Caco-2 (cell line): ENCODE measurements around the gene NDRG2. TPM values are rescaled to one million over a fixed set of nuclear protein-coding genes. Genes with fewer than 3 reads are reported as not detected.

Experiments used
- BruUV-seq: library from RNA; stranded (reverse); fragments of 400-500 nt; replicated peaks from 2 replicates; lab custom pipeline; 2021; lab: Mats Ljungman, UMichigan
- CTCF ChIA-PET: fragments of 300-600 bp; sonication (Branson Sonifier 250); formaldehyde crosslinking; loops from one replicate; lab custom pipeline; 2022; ENCODE audit warnings: antibody characterized with exemption; lab: Charles Lee
- POLR2A ChIA-PET: fragments of 300-600 bp; sonication (Branson Sonifier 250); formaldehyde crosslinking; loops from one replicate; lab custom pipeline; 2022; ENCODE audit warnings: antibody characterized with exemption; lab: Charles Lee
- DNase-seq, 2 experiments: peaks; one replicate each; pipeline versions ENCODE4 v3.0.0 to v3.0.0-alpha.2; 2020 to 2022
- H3K27me3 ChIP-seq: replicated peaks from 2 replicates; pipeline ENCODE4 v1.6.0; 2011; ENCODE audit warnings: low read length; ENCODE audit not compliant: control insufficient read depth, insufficient read depth
- H3K36me3 ChIP-seq: 2 replicates; pipeline ENCODE4 v1.5.1; 2011; ENCODE audit warnings: low read length; ENCODE audit not compliant: control insufficient read depth, insufficient read depth
- H3K4me1 ChIP-seq: fragments of 250-450 bp; sonication (Bioruptor Pico); 2 replicates; pipeline ENCODE4 v1.5.1; 2020; ENCODE audit warnings: mild to moderate bottlenecking
- H3K4me3 ChIP-seq: 2 replicates; pipeline ENCODE4 v1.5.1; 2011; ENCODE audit warnings: low read depth, mild to moderate bottlenecking, control low read depth, low read length
- H3K9me3 ChIP-seq: fragments of 250-450 bp; sonication (Bioruptor Pico); 2 replicates; pipeline ENCODE4 v1.5.1; 2020; ENCODE audit warnings: mild to moderate bottlenecking, moderate library complexity
- H3K27ac Mint-ChIP-seq: one replicate; pipeline ENCODE4 v1.8.0; 2022; ENCODE audit warnings: mixed read lengths; ENCODE audit not compliant: unreplicated experiment
- H3K27me3 Mint-ChIP-seq: one replicate; pipeline ENCODE4 v1.8.0; 2022; ENCODE audit warnings: mixed read lengths; ENCODE audit not compliant: insufficient read depth, unreplicated experiment
- H3K36me3 Mint-ChIP-seq: one replicate; pipeline ENCODE4 v1.8.0; 2022; ENCODE audit warnings: mild to moderate bottlenecking, mixed read lengths; ENCODE audit not compliant: insufficient read depth, unreplicated experiment
- H3K4me1 Mint-ChIP-seq: one replicate; pipeline ENCODE4 v1.8.0; 2022; ENCODE audit warnings: low read depth, mixed read lengths; ENCODE audit not compliant: unreplicated experiment
- H3K4me3 Mint-ChIP-seq: one replicate; pipeline ENCODE4 v1.8.0; 2022; ENCODE audit warnings: mild to moderate bottlenecking, moderate library complexity, mixed read lengths; ENCODE audit not compliant: unreplicated experiment
- H3K9me3 Mint-ChIP-seq: one replicate; pipeline ENCODE4 v1.8.0; 2022; ENCODE audit warnings: mixed read lengths; ENCODE audit not compliant: unreplicated experiment
- intact Hi-C: fragments of 100-400 bp; cut with micrococcal nuclease; formaldehyde crosslinking; loops from one replicate; pipeline ENCODE4 v1.10.0; 2022; ENCODE audit not compliant: unreplicated experiment
- total RNA-seq: library from RNA; stranded (reverse); gene quantifications from 2 replicates; pipeline ENCODE4 v1.2.3, GENCODE V29; 2022
- TF ChIP-seq, protein P1 (sequence below), 2 experiments: fragments of 200-600 bp in 1 of 2; IDR thresholded peaks; 1 replicate in 1 of 2; 2 replicates in 1 of 2; pipeline versions ENCODE4 v1.5.1 to v1.8.0; 2011 to 2022; ENCODE audit warnings: antibody characterized with exemption in 1 of 2, control low read depth in 1 of 2, inconsistent platforms in 1 of 2, low read depth in 1 of 2, low read length in 1 of 2, mild to moderate bottlenecking in 1 of 2, moderate library complexity in 1 of 2; ENCODE audit not compliant: insufficient read depth in 1 of 2, severe bottlenecking in 1 of 2, unreplicated experiment in 1 of 2

The NDRG2 gene
- total RNA-seq, 1 experiment from 2014 or later, result 17.7 TPM

DNA sequence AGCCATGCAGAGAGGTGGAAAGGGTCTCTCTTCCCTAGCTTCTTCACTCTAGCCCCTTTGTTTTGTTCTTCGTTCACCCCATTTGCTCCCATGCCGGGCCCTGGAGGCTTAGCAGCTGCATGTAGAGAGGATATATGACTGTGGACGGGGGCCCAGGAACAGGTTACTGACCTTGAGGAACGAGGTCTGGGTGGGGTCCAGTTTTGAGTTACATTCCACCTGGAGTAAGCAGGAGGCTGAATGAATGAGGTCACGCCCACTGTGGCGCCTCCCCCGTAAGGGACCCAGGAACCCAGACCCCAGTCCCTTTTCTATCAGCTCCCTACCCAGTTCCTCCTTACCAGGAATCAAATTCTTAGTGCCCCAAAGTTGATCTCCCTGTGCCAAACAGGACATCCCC lies 6.6 kb downstream of the NDRG2 start:
- no peak for DNase-seq
- POLR2A ChIA-PET, result no interaction called here
- Histone ChIP-seq H3K27me3 (no peaks in the 10 kb centered on the region), H3K4me1 (no peaks in the 10 kb centered on the region; the same call in 1 of the 2 replicates), H3K36me3 (no peaks in the 10 kb centered on the region), H3K4me3 (no peak overlapping the region), H3K9me3 (no peaks in the 10 kb centered on the region)
- TF ChIP-seq, protein P1, sequence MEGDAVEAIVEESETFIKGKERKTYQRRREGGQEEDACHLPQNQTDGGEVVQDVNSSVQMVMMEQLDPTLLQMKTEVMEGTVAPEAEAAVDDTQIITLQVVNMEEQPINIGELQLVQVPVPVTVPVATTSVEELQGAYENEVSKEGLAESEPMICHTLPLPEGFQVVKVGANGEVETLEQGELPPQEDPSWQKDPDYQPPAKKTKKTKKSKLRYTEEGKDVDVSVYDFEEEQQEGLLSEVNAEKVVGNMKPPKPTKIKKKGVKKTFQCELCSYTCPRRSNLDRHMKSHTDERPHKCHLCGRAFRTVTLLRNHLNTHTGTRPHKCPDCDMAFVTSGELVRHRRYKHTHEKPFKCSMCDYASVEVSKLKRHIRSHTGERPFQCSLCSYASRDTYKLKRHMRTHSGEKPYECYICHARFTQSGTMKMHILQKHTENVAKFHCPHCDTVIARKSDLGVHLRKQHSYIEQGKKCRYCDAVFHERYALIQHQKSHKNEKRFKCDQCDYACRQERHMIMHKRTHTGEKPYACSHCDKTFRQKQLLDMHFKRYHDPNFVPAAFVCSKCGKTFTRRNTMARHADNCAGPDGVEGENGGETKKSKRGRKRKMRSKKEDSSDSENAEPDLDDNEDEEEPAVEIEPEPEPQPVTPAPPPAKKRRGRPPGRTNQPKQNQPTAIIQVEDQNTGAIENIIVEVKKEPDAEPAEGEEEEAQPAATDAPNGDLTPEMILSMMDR (IDR thresholded peaks at IDR 0.05; ENCODE audit: insufficient read depth in 1 of 2, low read depth in 1 of 2, low read length in 1 of 2, severe bottlenecking in 1 of 2, unreplicated experiment in 1 of 2), result no peak
- intact Hi-C loops, result loop anchor here (5.0 kb wide), 1 partner anchor 39 kb away; the partner anchor contains the start of gene RNASE8
- H3K36me3 Mint-ChIP-seq, result peaks cover 7% of the 10 kb centered on the region
- H3K9me3 Mint-ChIP-seq, result no peaks in the 10 kb centered on the region
- H3K4me3 Mint-ChIP-seq, result no peak overlapping the region
- H3K27ac Mint-ChIP-seq, result no peak overlapping the region
- no peaks in the 10 kb centered on the region for H3K27me3 Mint-ChIP-seq
- H3K4me1 Mint-ChIP-seq, result peaks cover 18% of the 10 kb centered on the region
- CTCF ChIA-PET, result interaction anchor here (2.3 kb wide), 1 partner anchor 22 kb away, joined by 8 read pairs; no protein-coding TSS in a partner anchor
- BruUV-seq, result no TSS peak

DNA sequence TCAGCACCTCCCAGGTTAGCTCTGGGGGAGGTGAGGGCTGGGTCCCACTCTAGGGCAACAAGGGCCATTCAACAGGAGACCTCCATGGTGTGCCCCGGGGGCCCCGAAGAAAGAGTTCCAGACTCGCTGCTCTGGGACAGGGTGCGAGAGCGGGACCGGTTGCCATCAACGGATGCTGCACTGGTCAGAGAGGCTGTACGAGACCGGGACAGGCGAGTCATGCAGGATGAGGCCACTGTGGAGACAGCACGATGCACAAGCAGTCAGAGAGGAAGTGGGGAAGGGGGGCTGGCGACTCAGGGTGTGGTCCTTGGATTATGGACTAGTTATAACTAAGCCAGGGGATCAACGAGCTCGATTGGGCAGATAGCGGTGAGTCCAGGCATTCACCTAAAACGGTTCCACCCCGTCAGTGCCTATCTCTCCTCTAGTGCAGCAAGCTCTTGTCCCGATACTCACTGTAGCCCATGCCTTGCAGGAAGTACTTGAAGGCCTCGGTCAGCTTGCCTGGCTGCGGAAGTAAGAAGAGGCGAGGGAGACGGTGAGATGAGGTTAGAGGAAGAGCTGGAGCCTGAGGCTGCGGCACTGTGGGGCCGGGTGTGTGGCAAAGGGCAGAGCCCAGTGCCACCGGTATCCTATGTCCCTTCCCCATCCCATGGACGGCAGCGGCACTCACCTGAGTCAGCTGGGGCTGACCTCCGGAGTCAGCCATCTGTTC lies 7.2 kb downstream of the NDRG2 start:
- no TSS peak for BruUV-seq
- peaks cover 7% of the 10 kb centered on the region for H3K36me3 Mint-ChIP-seq
- Histone ChIP-seq H3K36me3 (no peaks in the 10 kb centered on the region), H3K4me3 (no peak overlapping the region), H3K27me3 (no peaks in the 10 kb centered on the region), H3K4me1 (no peaks in the 10 kb centered on the region), H3K9me3 (no peaks in the 10 kb centered on the region)
- ChIA-PET POLR2A (no interaction called here), CTCF (interaction anchor here (2.3 kb wide), 1 partner anchor 23 kb away, joined by 8 read pairs; no protein-coding TSS in a partner anchor)
- intact Hi-C loops, result loop anchor here (5.0 kb wide), 1 partner anchor 40 kb away; the partner anchor contains the start of gene RNASE8
- H3K4me1 Mint-ChIP-seq, result peaks cover 13% of the 10 kb centered on the region
- no peaks in the 10 kb centered on the region for H3K27me3 Mint-ChIP-seq
- TF ChIP-seq, protein P1 (IDR thresholded peaks at IDR 0.05; ENCODE audit: insufficient read depth in 1 of 2, low read depth in 1 of 2, low read length in 1 of 2, severe bottlenecking in 1 of 2, unreplicated experiment in 1 of 2), result no peak
- no peak overlapping the region for H3K27ac Mint-ChIP-seq
- DNase-seq, result no peak
- H3K9me3 Mint-ChIP-seq, result no peaks in the 10 kb centered on the region
- no peak overlapping the region for H3K4me3 Mint-ChIP-seq

GRCh38 chr14:21016413-21017190 lies 8.3 kb downstream of the NDRG2 start:
- H3K27me3 Mint-ChIP-seq, result no peaks in the 10 kb centered on the region
- no peak for DNase-seq
- no peaks in the 10 kb centered on the region for H3K9me3 Mint-ChIP-seq
- H3K4me3 ChIP-seq, result no peak overlapping the region
- no peaks in the 10 kb centered on the region for H3K9me3 ChIP-seq
- peaks cover 7% of the 10 kb centered on the region for H3K4me1 Mint-ChIP-seq
- no peaks in the 10 kb centered on the region for H3K27me3 ChIP-seq
- BruUV-seq, result no TSS peak
- intact Hi-C loops, result loop anchor here (5.0 kb wide), 1 partner anchor 41 kb away; the partner anchor contains the start of gene RNASE8
- TF ChIP-seq, protein P1 (IDR thresholded peaks at IDR 0.05; ENCODE audit: insufficient read depth in 1 of 2, low read depth in 1 of 2, low read length in 1 of 2, severe bottlenecking in 1 of 2, unreplicated experiment in 1 of 2), result no peak
- H3K4me3 Mint-ChIP-seq, result no peak overlapping the region
- peaks cover 7% of the 10 kb centered on the region for H3K36me3 Mint-ChIP-seq
- CTCF ChIA-PET, result interaction anchor here (2.2 to 2.3 kb wide), 2 partner anchors 24 to 27 kb away, joined by 8 to 10 read pairs; no protein-coding TSS in a partner anchor
- H3K4me1 ChIP-seq, result no peaks in the 10 kb centered on the region; the same call in 1 of the 2 replicates
- no peaks in the 10 kb centered on the region for H3K36me3 ChIP-seq
- POLR2A ChIA-PET, result no interaction called here
- no peak overlapping the region for H3K27ac Mint-ChIP-seq
